Measurements from ENCODE around the gene DHX34.

DNA sequence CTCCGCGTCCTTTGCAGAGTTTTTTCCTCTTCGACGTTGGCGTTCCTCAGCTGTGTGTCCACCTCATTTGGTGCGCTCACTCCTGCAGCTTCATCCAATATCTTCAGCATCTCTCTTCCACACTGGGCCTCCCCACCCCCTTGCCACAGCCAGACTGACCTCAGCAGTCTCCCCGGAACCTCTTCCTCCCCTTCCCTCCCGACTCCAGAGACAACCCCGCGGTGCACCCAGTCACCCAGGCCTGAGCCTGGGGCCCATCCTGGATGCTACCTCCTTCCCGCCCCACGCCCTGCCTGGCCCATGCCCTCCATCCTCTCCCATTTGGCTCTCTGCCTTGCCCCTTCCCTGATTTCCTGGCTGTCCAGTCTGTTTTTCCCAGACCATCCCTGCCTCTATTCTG lies 25.2 kb upstream of the DHX34 start:
- TF ChIP-seq POLR2A (IDR thresholded peaks at IDR 0.05) = no peak
- TF ChIP-seq, protein P1, sequence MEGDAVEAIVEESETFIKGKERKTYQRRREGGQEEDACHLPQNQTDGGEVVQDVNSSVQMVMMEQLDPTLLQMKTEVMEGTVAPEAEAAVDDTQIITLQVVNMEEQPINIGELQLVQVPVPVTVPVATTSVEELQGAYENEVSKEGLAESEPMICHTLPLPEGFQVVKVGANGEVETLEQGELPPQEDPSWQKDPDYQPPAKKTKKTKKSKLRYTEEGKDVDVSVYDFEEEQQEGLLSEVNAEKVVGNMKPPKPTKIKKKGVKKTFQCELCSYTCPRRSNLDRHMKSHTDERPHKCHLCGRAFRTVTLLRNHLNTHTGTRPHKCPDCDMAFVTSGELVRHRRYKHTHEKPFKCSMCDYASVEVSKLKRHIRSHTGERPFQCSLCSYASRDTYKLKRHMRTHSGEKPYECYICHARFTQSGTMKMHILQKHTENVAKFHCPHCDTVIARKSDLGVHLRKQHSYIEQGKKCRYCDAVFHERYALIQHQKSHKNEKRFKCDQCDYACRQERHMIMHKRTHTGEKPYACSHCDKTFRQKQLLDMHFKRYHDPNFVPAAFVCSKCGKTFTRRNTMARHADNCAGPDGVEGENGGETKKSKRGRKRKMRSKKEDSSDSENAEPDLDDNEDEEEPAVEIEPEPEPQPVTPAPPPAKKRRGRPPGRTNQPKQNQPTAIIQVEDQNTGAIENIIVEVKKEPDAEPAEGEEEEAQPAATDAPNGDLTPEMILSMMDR (IDR thresholded peaks at IDR 0.05) = no peak
